OCI-LY7 (cell line): ENCODE measurements around the gene HSDL2.

Experiments
- EZH2phosphoT487 ChIP-seq: fragments of 200-600 bp; sonication (generic); IDR thresholded peaks from 2 replicates; pipeline ENCODE4 v1.6.1; 2018; ENCODE audit warnings: low read depth, borderline replicate concordance, mild to moderate bottlenecking, mixed run types, antibody characterized with exemption, low read length, moderate library complexity, mixed read lengths
- TF ChIP-seq, protein P1 (sequence below): fragments of 200-600 bp; sonication (generic); conservative IDR thresholded peaks from 2 replicates; pipeline ENCODE4 v1.5.1; 2014; ENCODE audit warnings: mild to moderate bottlenecking, antibody characterized with exemption, low read length, moderate library complexity, mixed read lengths

DNA sequence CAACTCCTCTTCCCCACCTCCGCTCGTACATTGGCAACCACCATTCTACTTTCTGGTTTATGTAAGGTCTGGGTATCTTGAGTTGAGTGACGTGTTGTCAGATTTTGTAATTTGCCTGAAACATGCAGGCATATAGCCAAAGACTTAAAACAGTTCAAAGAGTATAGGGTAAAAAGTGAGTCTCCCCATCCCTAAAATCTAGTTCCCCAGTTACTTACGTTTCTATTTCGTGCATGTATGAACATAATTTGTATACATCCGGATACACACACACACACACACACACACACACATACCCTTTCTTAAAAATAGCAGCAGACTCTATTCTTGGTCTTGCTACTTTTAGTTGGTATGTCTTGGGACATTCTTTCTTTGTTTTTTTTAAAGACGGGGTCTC lies 915 bp downstream of the HSDL2 start:
- TF ChIP-seq, protein P1, sequence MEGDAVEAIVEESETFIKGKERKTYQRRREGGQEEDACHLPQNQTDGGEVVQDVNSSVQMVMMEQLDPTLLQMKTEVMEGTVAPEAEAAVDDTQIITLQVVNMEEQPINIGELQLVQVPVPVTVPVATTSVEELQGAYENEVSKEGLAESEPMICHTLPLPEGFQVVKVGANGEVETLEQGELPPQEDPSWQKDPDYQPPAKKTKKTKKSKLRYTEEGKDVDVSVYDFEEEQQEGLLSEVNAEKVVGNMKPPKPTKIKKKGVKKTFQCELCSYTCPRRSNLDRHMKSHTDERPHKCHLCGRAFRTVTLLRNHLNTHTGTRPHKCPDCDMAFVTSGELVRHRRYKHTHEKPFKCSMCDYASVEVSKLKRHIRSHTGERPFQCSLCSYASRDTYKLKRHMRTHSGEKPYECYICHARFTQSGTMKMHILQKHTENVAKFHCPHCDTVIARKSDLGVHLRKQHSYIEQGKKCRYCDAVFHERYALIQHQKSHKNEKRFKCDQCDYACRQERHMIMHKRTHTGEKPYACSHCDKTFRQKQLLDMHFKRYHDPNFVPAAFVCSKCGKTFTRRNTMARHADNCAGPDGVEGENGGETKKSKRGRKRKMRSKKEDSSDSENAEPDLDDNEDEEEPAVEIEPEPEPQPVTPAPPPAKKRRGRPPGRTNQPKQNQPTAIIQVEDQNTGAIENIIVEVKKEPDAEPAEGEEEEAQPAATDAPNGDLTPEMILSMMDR = no peak
- TF ChIP-seq EZH2phosphoT487 = no peak
